ENCODE results near the gene RNF212B.

RNF212B gene

GRCh38 chr14:23294734-23295561, 57.2 kb downstream of the RNF212B start:
- peak; percentile 27 for DNase-seq (ENCODE audit: low spot score)

GRCh38 chr14:23296012-23296777, 58.5 kb downstream of the RNF212B start:
- DNase-seq (ENCODE audit: low spot score), result no peak
- TF ChIP-seq CTCF (IDR thresholded peaks at IDR 0.05; ENCODE audit: extremely low read depth, missing control alignments), result no peak

More at GRCh38 chr14:23294734-23295561, 57.2 kb downstream of the RNF212B start:
- TF ChIP-seq CTCF (IDR thresholded peaks at IDR 0.05; ENCODE audit: extremely low read depth, missing control alignments), result peak; percentile 62

GRCh38 chr14:23297096-23297495, 59.4 kb downstream of the RNF212B start:
- no peak for DNase-seq (ENCODE audit: low spot score)
- no peak for TF ChIP-seq CTCF (IDR thresholded peaks at IDR 0.05; ENCODE audit: extremely low read depth, missing control alignments)

GRCh38 chr14:23297611-23298277, 60.0 kb downstream of the RNF212B start:
- no peak for TF ChIP-seq CTCF (IDR thresholded peaks at IDR 0.05; ENCODE audit: extremely low read depth, missing control alignments)
- DNase-seq (ENCODE audit: low spot score), result no peak

GRCh38 chr14:23299211-23299957, 61.6 kb downstream of the RNF212B start:
- TF ChIP-seq CTCF (IDR thresholded peaks at IDR 0.05; ENCODE audit: extremely low read depth, missing control alignments), result no peak
- no peak for DNase-seq (ENCODE audit: low spot score)

- no peak for TF ChIP-seq CTCF (IDR thresholded peaks at IDR 0.05; ENCODE audit: extremely low read depth, missing control alignments)
- DNase-seq (ENCODE audit: low spot score), result no peak
Observed at GRCh38 chr14:23299986-23300686, 62.4 kb downstream of the RNF212B start.

All from GM20000 (cell line).